Stimulated activated CD4-positive, alpha-beta T cell treated with anti-CD3 and anti-CD28 coated beads, Interleukin-15, amount 100 ng/mL, for 48 hours (primary cell): ENCODE data around the gene KCNQ5.

Experiments
- DNase-seq, 2 donors: peaks; one replicate each; pipeline ENCODE4 v3.0.0-alpha.2; 2020; ENCODE audit warnings: low read depth in 2 of 2

Gene KCNQ5

DNA sequence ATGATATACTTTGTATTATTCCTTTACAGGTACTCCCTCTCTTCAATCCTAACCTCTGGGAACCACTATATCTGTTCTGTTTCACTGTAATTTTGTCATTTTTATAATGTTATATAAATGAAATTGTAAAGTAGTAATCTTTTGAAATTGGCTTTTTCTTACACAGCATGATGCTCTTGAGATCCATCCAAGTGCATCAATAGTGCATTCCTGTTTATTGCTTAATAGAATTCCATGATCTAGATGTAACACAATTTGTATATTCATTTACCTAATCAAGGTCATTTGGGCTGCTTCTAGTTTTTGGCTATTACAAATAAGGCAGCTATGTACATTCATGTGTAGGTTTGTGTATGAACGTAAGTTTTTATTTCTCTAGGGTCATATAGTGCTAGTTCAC lies 428.8 kb downstream of the KCNQ5 start:
- DNase-seq, result no peak

DNA sequence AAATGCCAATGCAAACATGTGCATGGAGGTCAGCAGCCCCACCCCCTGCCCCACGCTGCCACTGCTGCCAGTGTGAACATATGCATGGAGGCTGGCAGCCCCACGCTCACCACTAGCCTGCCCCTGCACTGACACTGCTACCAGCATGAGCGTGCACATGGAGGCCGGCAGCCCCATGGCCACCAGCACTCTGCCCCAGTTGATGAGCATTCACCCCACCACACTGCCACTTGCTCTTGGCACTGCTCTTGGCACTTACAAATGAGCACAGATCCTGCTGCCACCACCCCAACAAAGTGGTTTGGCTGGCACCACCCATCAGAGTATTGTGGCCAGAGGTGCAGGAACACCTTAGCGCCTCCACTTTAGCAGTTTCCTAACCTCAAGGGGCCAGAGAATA lies 429.3 kb downstream of the KCNQ5 start:
- DNase-seq, result no peak

DNA sequence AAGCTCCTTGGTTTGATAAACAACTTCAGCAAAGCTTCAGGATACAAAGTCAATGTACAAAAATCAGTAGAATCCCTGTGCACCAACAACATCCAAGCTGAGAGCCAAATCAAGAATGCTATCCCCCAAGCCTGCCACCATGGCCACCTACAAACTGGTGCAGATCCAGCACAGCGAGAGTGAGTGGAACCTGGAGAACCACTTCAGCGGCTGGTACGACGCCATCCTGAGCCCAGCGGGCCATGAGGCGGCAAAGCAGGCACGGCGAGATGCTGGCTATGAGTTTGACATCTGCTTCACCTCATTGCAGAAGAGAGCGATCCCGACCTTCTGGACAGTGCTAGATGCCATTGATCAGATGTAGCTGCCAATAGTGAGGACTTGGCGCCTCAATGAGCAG lies 433.1 kb downstream of the KCNQ5 start:
- DNase-seq, result no peak

DNA sequence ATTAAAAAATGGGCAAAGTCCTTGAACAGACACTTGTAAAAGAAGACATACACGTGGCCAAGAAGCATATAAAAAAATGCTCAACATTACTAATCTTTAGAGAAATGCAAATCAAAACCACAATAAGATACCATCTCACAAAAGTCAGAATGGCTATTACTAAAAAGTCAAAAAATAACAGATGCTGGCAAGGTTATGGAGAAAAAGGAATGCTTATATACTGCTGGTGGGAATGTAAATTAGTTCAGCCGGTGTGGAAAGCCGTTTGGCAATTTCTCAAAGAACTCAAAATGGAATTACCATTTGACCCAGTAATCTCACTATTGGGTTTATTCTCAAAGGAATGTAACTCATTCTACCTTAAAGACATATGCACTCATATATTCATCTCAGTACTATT lies 436.9 kb downstream of the KCNQ5 start:
- no peak for DNase-seq

- no peak for DNase-seq
Observed at GRCh38 chr6:73062130-73062529, 440.3 kb downstream of the KCNQ5 start.

GRCh38 chr6:73062837-73063236 lies 441.0 kb downstream of the KCNQ5 start:
- DNase-seq, result no peak

DNA sequence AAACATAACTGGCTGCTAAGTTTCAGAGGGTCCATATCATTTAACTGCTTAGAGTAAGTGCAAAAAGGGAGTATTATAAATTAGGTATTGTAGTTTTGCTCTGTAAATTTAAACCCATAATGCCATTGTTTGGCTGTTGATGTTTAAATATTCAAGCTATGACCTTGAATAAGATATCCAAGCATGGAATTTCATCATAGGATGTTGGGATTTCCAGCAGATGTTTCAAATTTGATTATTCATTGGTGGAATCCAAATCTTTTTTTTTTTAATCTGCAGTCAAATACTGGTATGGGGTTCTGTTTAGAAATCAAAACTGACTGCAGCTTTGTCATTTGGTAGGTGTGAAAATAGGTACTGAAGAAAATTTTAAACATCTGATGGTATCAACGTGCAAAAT lies 442.4 kb downstream of the KCNQ5 start:
- DNase-seq, result no peak

- DNase-seq, result no peak
Observed at GRCh38 chr6:73073238-73073637, 451.4 kb downstream of the KCNQ5 start.

DNA sequence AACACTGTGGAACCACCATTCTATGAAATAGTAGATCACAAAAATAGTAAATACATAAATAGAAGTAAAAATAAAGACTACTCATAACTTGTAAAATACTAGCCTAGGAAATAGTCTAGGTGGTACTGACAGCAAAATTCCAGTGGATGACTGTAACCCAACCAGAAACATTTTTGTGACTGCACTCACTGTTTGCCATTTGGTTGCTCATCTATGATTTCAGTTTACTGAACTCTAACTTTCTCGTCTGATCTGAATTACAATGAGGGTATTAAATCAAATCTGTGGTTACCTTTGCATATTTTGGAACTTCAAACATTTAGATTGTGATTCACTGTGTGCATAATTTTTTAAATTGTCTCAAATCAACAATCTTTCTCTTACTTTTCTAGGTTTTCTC lies 452.3 kb downstream of the KCNQ5 start:
- no peak for DNase-seq

DNA sequence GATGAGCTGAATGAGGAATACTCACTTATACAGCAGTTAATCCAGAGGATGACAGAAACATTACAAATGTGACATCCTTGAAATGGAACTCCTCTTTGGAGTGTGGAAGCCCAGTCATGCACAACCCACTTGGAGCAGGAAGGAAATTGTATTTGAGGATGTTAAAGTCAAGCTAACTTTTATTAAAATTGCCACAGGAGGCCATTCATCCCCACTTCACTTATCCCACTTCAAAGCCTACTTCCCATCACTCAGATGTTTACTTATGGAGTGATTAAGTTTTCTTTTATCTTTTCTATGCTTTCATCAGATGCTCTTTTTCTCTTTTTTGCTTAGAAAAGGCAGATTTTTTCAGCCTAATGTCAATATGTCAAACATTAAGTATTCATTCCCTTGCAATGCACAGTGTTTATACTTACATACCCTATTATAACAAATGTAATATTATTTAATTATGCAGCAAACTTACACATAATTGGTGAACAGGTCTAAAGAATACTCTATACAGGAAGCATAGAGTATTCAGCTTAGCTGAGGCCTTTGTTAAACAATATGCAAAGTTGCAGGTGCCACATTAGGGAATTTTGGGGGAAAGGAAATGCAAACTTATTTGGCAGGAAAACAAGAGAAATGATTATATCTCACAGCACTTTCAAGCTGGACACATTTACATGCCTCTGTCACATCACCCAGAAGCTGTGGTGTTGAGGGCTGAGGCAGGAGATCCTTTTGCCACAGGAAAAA lies 454.5 kb downstream of the KCNQ5 start:
- no peak for DNase-seq

DNA sequence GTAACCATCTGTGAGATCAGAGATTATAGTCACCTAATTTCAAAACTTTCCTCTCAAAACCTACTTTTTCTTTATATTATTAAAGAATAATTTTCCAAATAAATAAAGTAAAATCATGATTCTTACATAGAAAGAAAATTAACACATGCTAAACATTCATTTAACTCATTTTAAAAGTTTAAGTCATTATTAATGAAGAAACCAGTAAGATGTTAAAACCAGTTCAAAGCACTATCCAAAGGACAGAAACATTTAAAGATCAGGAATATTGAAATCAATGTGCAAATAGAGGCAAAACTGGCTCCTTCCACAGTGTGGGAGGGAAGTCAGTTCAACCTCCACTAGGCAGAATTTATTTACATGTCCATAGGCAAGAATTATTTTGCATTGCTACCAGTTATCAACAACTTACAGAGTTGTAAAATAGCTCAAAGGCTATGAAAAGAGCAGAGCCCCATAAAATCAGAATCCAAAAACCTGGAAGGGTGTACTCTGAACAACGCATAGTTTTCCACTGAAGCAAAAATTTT lies 456.5 kb downstream of the KCNQ5 start:
- DNase-seq, result no peak

DNA sequence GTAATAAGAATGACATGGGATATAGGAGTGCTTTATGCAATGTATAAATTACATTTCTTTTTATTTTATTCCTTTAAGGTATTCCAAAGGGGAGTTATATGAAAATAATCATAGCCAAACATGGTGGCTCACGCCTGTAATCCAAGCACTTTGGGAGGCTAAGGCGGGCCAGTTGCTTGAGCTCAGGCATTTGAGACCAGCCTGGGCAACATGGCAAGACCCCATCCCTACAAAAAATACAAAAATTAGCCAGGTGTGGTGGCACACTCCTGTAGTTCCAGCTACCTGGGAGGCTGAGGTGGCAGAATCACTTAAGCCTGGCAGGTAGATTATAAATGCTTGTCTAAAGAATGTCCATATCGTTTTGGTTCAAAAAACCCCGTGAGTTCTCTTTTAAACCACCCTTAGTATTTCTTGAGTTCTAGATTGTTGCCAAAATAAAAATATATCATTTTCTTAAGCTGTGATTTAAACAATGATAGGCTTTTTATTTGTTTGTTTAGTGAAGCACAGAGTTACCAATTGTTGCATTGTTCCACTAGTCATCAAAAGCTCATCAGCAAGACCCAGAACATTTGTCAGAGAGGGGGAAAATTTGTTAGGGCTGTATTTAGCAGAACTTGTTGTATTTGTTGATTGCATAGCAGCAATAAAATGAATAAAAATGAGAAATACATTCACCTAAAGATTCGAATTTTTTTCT lies 457.2 kb downstream of the KCNQ5 start:
- no peak for DNase-seq

DNA sequence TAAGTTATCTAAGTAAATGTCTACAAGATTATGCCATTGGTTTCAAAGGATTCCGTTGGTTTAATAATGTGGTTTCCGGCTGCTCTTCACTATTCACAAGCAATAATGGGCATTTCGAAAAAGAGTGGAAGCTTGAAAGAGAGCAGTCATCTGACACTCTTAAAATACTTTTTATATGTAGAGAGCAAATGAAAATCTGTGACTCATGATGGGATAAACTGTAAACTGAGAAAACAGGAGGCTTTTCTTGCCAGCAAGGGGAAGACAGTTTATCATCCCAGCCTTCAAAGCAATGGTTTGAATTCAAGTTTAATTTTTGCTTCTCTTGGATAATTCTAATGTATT lies 457.7 kb downstream of the KCNQ5 start:
- no peak for DNase-seq

DNA sequence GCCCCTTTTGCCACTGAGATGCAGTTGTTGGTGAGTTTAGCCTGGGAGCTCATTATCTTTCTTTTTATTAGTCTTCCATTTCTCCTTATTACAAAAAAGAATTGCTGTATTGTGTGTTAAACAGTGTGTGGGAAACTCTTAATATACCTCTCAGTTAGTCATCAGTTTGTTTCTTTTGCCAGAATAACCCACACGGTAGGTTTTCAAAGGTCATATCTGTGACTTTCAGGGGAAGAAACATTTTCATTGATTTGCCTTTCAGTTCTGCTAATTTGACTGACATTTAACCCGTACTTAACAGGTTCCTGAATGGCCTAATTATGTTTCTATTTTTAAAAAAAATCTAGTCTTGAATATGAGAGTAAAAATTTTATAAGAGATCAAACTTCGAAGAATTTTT lies 458.1 kb downstream of the KCNQ5 start:
- DNase-seq, result no peak

- no peak for DNase-seq
Observed at GRCh38 chr6:73081955-73082354, 460.1 kb downstream of the KCNQ5 start.

- no peak for DNase-seq
Observed at GRCh38 chr6:73083886-73084285, 462.0 kb downstream of the KCNQ5 start.

GRCh38 chr6:73085443-73085871 lies 463.6 kb downstream of the KCNQ5 start:
- no peak for DNase-seq

DNA sequence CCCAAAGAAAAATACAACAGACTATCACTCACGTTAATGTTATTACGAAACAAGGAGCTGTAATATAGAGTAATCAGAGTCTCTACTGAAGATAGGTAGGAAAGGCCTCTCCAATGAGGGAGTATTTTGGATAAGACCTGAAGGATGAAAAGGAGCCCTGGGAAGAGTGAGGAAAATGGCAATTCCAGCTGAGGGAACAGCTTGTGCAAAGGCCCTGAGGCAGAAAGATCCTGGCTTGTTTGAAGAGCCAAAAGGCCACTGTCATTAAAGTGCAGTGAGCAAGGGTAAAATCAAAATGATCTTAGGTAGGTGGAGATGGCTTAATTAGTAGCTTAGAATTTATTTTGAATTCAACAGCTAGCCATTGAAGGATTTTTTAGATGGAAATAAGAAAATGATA lies 464.9 kb downstream of the KCNQ5 start:
- no peak for DNase-seq

GRCh38 chr6:73088138-73088813 lies 466.4 kb downstream of the KCNQ5 start:
- DNase-seq, result no peak

- no peak for DNase-seq
Observed at GRCh38 chr6:73104921-73105320, 483.1 kb downstream of the KCNQ5 start.

- DNase-seq, result no peak
Observed at GRCh38 chr6:73107016-73107415, 485.2 kb downstream of the KCNQ5 start.

DNA sequence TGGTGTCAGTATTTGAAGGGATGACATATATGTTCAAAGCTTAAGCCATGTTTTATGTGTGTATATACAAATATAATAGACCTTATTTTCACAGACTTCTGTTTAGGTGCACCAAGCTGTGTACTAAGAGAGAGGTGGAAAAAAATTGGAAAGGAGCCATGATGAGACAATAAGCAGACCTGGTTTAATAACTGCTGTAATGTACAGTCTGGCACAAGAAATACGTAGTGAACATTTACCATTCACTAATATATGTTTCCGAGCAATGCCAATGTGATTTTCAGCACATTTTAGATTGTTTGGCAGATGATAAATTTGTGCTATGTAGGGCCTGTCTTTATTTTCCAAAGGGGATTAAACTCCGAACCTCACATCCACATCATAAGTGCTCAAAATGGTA lies 487.1 kb downstream of the KCNQ5 start:
- DNase-seq, result no peak

- no peak for DNase-seq
Observed at GRCh38 chr6:73109659-73110058, 487.8 kb downstream of the KCNQ5 start.
